Right atrium auricular region (tissue), 2 donors: ENCODE data around the gene SPPL3. TPM values are rescaled to one million over a fixed set of nuclear protein-coding genes. Genes with fewer than 3 reads are reported as not detected.

ENCODE experiments used
- DNase-seq: peaks from one replicate; pipeline ENCODE4 v3.0.0-alpha.2; 2019; ENCODE audit warnings: low spot score
- H3K27ac ChIP-seq, 2 donors: fragments of 200-600 bp; sonication (generic); 1 replicate in 1 of 2; 2 replicates in 1 of 2; pipeline ENCODE4 v1.5.1; 2016 to 2019
- H3K27me3 ChIP-seq, 2 donors: fragments of 200-600 bp; sonication (generic); one replicate each; pipeline versions ENCODE4 v1.5.1 to v1.6.0; 2017 to 2019
- H3K36me3 ChIP-seq: fragments of 200-600 bp; sonication (generic); one replicate; pipeline ENCODE4 v1.5.1; 2016
- H3K4me1 ChIP-seq, 2 donors: fragments of 200-600 bp; sonication (generic); one replicate each; pipeline versions ENCODE4 v1.5.1 to v1.6.0; 2017 to 2019
- H3K4me3 ChIP-seq, 2 donors: fragments of 200-600 bp; sonication (generic); 1 replicate in 1 of 2; 2 replicates in 1 of 2; pipeline ENCODE4 v1.5.1; 2017 to 2019; ENCODE audit warnings: mild to moderate bottlenecking in 1 of 2, moderate library complexity in 1 of 2
- H3K9me3 ChIP-seq, 2 donors: fragments of 200-600 bp; sonication (generic); one replicate each; pipeline ENCODE4 v1.5.1; 2019
- CTCF ChIP-seq, 2 donors: fragments of 200-600 bp; sonication (generic); IDR thresholded peaks; one replicate each; pipeline ENCODE4 v1.5.1; 2019; ENCODE audit warnings: antibody characterized with exemption in 2 of 2
- total RNA-seq, 2 donors: library from RNA; depleted of rRNA; stranded (reverse); fragments of >200 nt; gene quantifications; one replicate each; pipeline ENCODE4 v1.1.0, GENCODE V29; 2016

The SPPL3 gene
- total RNA-seq, 2 donors from 2014 or later, result 13.8 to 16.5 TPM

GRCh38 chr12:120744922-120745493 lies 159.2 kb downstream of the SPPL3 start:
- TF ChIP-seq CTCF (IDR thresholded peaks at IDR 0.05), result no peak
- Histone ChIP-seq H3K9me3 (no peaks in the 10 kb centered on the region), H3K4me3 (no peak overlapping the region), H3K27ac (no peak overlapping the region), H3K4me1 (no peaks in the 10 kb centered on the region), H3K27me3 (no peaks in the 10 kb centered on the region), H3K36me3 (no peaks in the 10 kb centered on the region)
- no peak for DNase-seq

GRCh38 chr12:120741476-120742421 lies 162.4 kb downstream of the SPPL3 start:
- Histone ChIP-seq H3K27ac (no peak overlapping the region), H3K9me3 (no peaks in the 10 kb centered on the region), H3K36me3 (peaks cover 23% of the 10 kb centered on the region), H3K27me3 (no peaks in the 10 kb centered on the region), H3K4me1 (no peaks in the 10 kb centered on the region), H3K4me3 (no peak overlapping the region)
- no peak for DNase-seq
- TF ChIP-seq CTCF (IDR thresholded peaks at IDR 0.05), result no peak

GRCh38 chr12:120740871-120741270 lies 163.3 kb downstream of the SPPL3 start:
- no peaks in the 10 kb centered on the region for H3K27me3 ChIP-seq
- no peaks in the 10 kb centered on the region for H3K4me1 ChIP-seq
- H3K4me3 ChIP-seq, result no peak overlapping the region
- peaks cover 23% of the 10 kb centered on the region for H3K36me3 ChIP-seq
- no peak for DNase-seq
- no peak overlapping the region for H3K27ac ChIP-seq
- H3K9me3 ChIP-seq, result no peaks in the 10 kb centered on the region
- no peak for TF ChIP-seq CTCF (IDR thresholded peaks at IDR 0.05)

GRCh38 chr12:120739821-120740613 lies 164.1 kb downstream of the SPPL3 start:
- Histone ChIP-seq H3K27ac (no peak overlapping the region), H3K27me3 (no peaks in the 10 kb centered on the region), H3K4me1 (no peaks in the 10 kb centered on the region), H3K36me3 (peaks cover 23% of the 10 kb centered on the region), H3K4me3 (no peak overlapping the region), H3K9me3 (no peaks in the 10 kb centered on the region)
- no peak for DNase-seq
- TF ChIP-seq CTCF (IDR thresholded peaks at IDR 0.05), result no peak

GRCh38 chr12:120739031-120739762 lies 165.0 kb downstream of the SPPL3 start:
- Histone ChIP-seq H3K4me3 (no peak overlapping the region), H3K36me3 (peaks cover 23% of the 10 kb centered on the region), H3K9me3 (no peaks in the 10 kb centered on the region), H3K4me1 (no peaks in the 10 kb centered on the region), H3K27ac (no peak overlapping the region), H3K27me3 (no peaks in the 10 kb centered on the region)
- no peak for DNase-seq
- TF ChIP-seq CTCF (IDR thresholded peaks at IDR 0.05), result no peak
